Activated T-cell treated with anti-CD3 and anti-CD28 coated beads, Interleukin-2, amount 50 U/mL, for 4 hours (primary cell): Measurements from ENCODE around the gene PSMB1. TPM values are rescaled to one million over a fixed set of nuclear protein-coding genes. Genes with fewer than 3 reads are reported as not detected.
"Not testable (repeated sequence)": the region's sequence is repeated elsewhere in the genome, so short reads cannot be mapped to it uniquely, and the experiment has no call there.

Source experiments
- ATAC-seq, 2 donors: fragments of 200-7000 bp; cut with Tn5 transposase; one replicate each; pipeline ENCODE4 v1.10.0; 2021
- DNase-seq: peaks from one replicate; pipeline ENCODE4 v3.0.0-alpha.2; 2020
- H3K27me3 Mint-ChIP-seq: one replicate; pipeline ENCODE4 v1.8.0; 2021; ENCODE audit warnings: low read depth, mixed read lengths
- H3K36me3 Mint-ChIP-seq: one replicate; pipeline ENCODE4 v1.8.0; 2022; ENCODE audit warnings: mixed read lengths; ENCODE audit not compliant: insufficient read depth
- H3K4me1 Mint-ChIP-seq: one replicate; pipeline ENCODE4 v1.8.0; 2021; ENCODE audit warnings: low read depth, mixed read lengths
- H3K4me3 Mint-ChIP-seq: one replicate; pipeline ENCODE4 v1.8.0; 2021; ENCODE audit warnings: mild to moderate bottlenecking, moderate library complexity, mixed read lengths
- H3K9me3 Mint-ChIP-seq: one replicate; pipeline ENCODE4 v1.8.0; 2021; ENCODE audit warnings: mixed read lengths
- total RNA-seq, 3 donors: library from RNA; stranded (reverse); gene quantifications; one replicate each; pipeline ENCODE4 v1.2.1, GENCODE V29; 2021

Gene PSMB1
- total RNA-seq, 3 donors from 2014 or later, result 362 to 424 (median 382) TPM

GRCh38 chr6:170554013-170554795, 1.1 kb upstream of the PSMB1 start, which contains the start of gene TBP:
Gene TBP, plus strand, starts transcription at chr6:170554369. Its CDS starts 2,661 bp downstream, at chr6:170557030.
- ATAC-seq (peak; percentile 95 to 96), DNase-seq (peak; percentile 96)
- no peaks in the 10 kb centered on the region for H3K9me3 Mint-ChIP-seq
- no peaks in the 10 kb centered on the region for H3K27me3 Mint-ChIP-seq
- no peak within 1 kb of the TSS for H3K4me3 Mint-ChIP-seq
- H3K4me1 Mint-ChIP-seq, result peaks cover 43% of the 10 kb centered on the region
- H3K36me3 Mint-ChIP-seq, result peaks cover 20% of the 10 kb centered on the region

- peak; percentile 7 for DNase-seq
- no peaks in the 10 kb centered on the region for H3K9me3 Mint-ChIP-seq
- no peaks in the 10 kb centered on the region for H3K27me3 Mint-ChIP-seq
- H3K4me1 Mint-ChIP-seq, result peaks cover 46% of the 10 kb centered on the region
- peaks cover 22% of the 10 kb centered on the region for H3K36me3 Mint-ChIP-seq
- no peak overlapping the region for H3K4me3 Mint-ChIP-seq
- ATAC-seq, result peak; percentile 61
Observed at GRCh38 chr6:170553534-170554012, 466 bp upstream of the PSMB1 start.

- DNase-seq (no peak), ATAC-seq (no peak)
- Mint-ChIP-seq H3K27me3 (no peaks in the 10 kb centered on the region), H3K4me3 (no peak overlapping the region), H3K9me3 (no peaks in the 10 kb centered on the region), H3K4me1 (peaks cover 39% of the 10 kb centered on the region), H3K36me3 (peaks cover 53% of the 10 kb centered on the region)
Observed at GRCh38 chr6:170545405-170545804, 7.7 kb downstream of the PSMB1 start.

- no peaks in the 10 kb centered on the region for H3K9me3 Mint-ChIP-seq
- H3K4me3 Mint-ChIP-seq, result no peak overlapping the region
- peaks cover 18% of the 10 kb centered on the region for H3K4me1 Mint-ChIP-seq
- peaks cover 56% of the 10 kb centered on the region for H3K36me3 Mint-ChIP-seq
- no peaks in the 10 kb centered on the region for H3K27me3 Mint-ChIP-seq
- ATAC-seq (no peak), DNase-seq (no peak)
Observed at GRCh38 chr6:170542031-170542719, 10.9 kb downstream of the PSMB1 start.

- Mint-ChIP-seq H3K27me3 (no peaks in the 10 kb centered on the region), H3K4me1 (peaks cover 16% of the 10 kb centered on the region), H3K4me3 (no peak overlapping the region), H3K9me3 (no peaks in the 10 kb centered on the region), H3K36me3 (peaks cover 60% of the 10 kb centered on the region)
- no peak for ATAC-seq
- DNase-seq, result no peak
Observed at GRCh38 chr6:170537329-170537728, 15.8 kb downstream of the PSMB1 start.

- Mint-ChIP-seq H3K36me3 (peaks cover 57% of the 10 kb centered on the region), H3K9me3 (no peaks in the 10 kb centered on the region), H3K4me1 (peaks cover 15% of the 10 kb centered on the region), H3K4me3 (no peak overlapping the region), H3K27me3 (no peaks in the 10 kb centered on the region)
- no peak for ATAC-seq
- no peak for DNase-seq
Observed at GRCh38 chr6:170536671-170537070, 16.4 kb downstream of the PSMB1 start.

GRCh38 chr6:170535004-170535403, 18.1 kb downstream of the PSMB1 start:
- no peak for ATAC-seq
- no peak overlapping the region for H3K4me3 Mint-ChIP-seq
- H3K9me3 Mint-ChIP-seq, result no peaks in the 10 kb centered on the region
- H3K27me3 Mint-ChIP-seq, result no peaks in the 10 kb centered on the region
- peaks cover 41% of the 10 kb centered on the region for H3K36me3 Mint-ChIP-seq
- peaks cover 3% of the 10 kb centered on the region for H3K4me1 Mint-ChIP-seq
- DNase-seq, result no peak

GRCh38 chr6:170533792-170534191, 19.3 kb downstream of the PSMB1 start:
- H3K36me3 Mint-ChIP-seq, result peaks cover 36% of the 10 kb centered on the region
- no peaks in the 10 kb centered on the region for H3K9me3 Mint-ChIP-seq
- no peak for ATAC-seq
- no peaks in the 10 kb centered on the region for H3K4me1 Mint-ChIP-seq
- DNase-seq, result no peak
- no peak overlapping the region for H3K4me3 Mint-ChIP-seq
- H3K27me3 Mint-ChIP-seq, result no peaks in the 10 kb centered on the region

- DNase-seq, result no peak
- Mint-ChIP-seq H3K36me3 (peaks cover 31% of the 10 kb centered on the region), H3K4me1 (no peaks in the 10 kb centered on the region), H3K27me3 (no peaks in the 10 kb centered on the region), H3K9me3 (no peaks in the 10 kb centered on the region), H3K4me3 (no peak overlapping the region)
- no peak for ATAC-seq
Observed at GRCh38 chr6:170532867-170533488, 20.1 kb downstream of the PSMB1 start.

GRCh38 chr6:170529839-170530469, 23.2 kb downstream of the PSMB1 start:
- Mint-ChIP-seq H3K36me3 (peaks cover 8% of the 10 kb centered on the region), H3K9me3 (no peaks in the 10 kb centered on the region), H3K4me3 (no peak overlapping the region), H3K27me3 (no peaks in the 10 kb centered on the region), H3K4me1 (no peaks in the 10 kb centered on the region)
- DNase-seq, result peak; percentile 57
- ATAC-seq, result peak; percentile 78 to 82

- H3K9me3 Mint-ChIP-seq, result not testable (repeated sequence)
Observed at GRCh38 chr6:170527995-170528394, 25.1 kb downstream of the PSMB1 start.

GRCh38 chr6:170525795-170526194, 27.3 kb downstream of the PSMB1 start:
- no peak for ATAC-seq
- no peak overlapping the region for H3K4me3 Mint-ChIP-seq
- peaks cover 4% of the 10 kb centered on the region for H3K27me3 Mint-ChIP-seq
- H3K4me1 Mint-ChIP-seq, result no peaks in the 10 kb centered on the region
- no peak for DNase-seq
- no peaks in the 10 kb centered on the region for H3K9me3 Mint-ChIP-seq
- H3K36me3 Mint-ChIP-seq, result no peaks in the 10 kb centered on the region

More at GRCh38 chr6:170527995-170528394, 25.1 kb downstream of the PSMB1 start:
- H3K4me3 Mint-ChIP-seq, ATAC-seq, DNase-seq, H3K27me3 Mint-ChIP-seq, H3K4me1 Mint-ChIP-seq, H3K36me3 Mint-ChIP-seq: not testable (repeated sequence)

- no peaks in the 10 kb centered on the region for H3K9me3 Mint-ChIP-seq
- ATAC-seq (no peak), DNase-seq (no peak)
- no peaks in the 10 kb centered on the region for H3K4me1 Mint-ChIP-seq
- H3K4me3 Mint-ChIP-seq, result no peak overlapping the region
- peaks cover 14% of the 10 kb centered on the region for H3K27me3 Mint-ChIP-seq
- no peaks in the 10 kb centered on the region for H3K36me3 Mint-ChIP-seq
Observed at GRCh38 chr6:170524172-170524502, 29.0 kb downstream of the PSMB1 start.
